SK-MEL-5 (cell line): Measurements from ENCODE around the gene CTNND2. TPM values are rescaled to one million over a fixed set of nuclear protein-coding genes. Genes with fewer than 3 reads are reported as not detected.
"Not testable (repeated sequence)": the region's sequence is repeated elsewhere in the genome, so short reads cannot be mapped to it uniquely, and the experiment has no call there.

Experiments
- DNase-seq: peaks from one replicate; pipeline ENCODE4 v3.0.0-alpha.2; 2016; ENCODE audit warnings: low read depth, low spot score
- in situ Hi-C: cut with HindIII; loops from 2 replicates; pipeline ENCODE4 v1.10.0; 2016; ENCODE audit warnings: low sequenced_read_pairs, high pct_unique_total_duplicates, low pct_unique_long_range_greater_than_20kb
- total RNA-seq: library from RNA; depleted of rRNA; stranded (reverse); fragments of >200 nt; shearing (Covaris generic); gene quantifications from 2 replicates; pipeline ENCODE4 v1.2.3, GENCODE V29; 2014

CTNND2 gene
- total RNA-seq, 1 experiment from 2014 or later: 0.85 TPM

DNA sequence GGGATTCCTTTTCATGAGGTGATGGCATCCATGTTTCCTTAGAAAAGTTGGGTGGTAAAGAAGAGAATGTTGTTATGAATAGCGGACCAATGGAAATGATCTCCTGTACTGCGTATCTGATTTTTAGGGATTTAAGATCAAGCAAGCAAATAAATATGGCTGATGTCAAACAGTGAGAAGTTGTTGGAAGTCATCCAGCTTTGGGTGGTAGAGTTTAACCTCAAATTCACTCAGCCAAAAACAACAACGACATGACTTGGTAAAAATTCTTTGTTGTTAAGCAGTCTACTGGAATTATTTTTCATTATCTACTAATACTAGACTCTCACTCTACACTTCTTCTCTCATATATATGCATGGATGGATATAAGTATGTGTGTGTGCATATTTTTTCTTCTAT, 426.5 kb downstream of the CTNND2 start:
- in situ Hi-C loops: no loop called here
- no peak for DNase-seq

DNA sequence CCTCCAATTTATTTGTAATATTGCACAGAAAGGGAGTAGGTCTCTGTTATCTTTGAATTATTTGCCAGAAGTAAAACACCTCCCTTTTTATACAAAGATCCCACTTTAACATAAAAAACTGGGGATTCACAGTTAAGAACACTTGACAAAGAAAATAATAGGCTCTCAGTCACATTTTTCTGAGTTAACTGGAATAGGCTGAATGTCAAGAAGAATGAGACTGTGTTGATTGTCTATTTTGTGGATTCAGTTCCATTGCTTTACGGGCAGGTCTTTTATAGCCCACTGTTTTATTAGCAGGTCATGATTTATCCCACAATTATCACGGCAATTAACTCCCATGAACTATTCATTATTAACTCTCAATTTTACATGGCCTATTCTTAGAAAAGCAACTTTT, 427.4 kb downstream of the CTNND2 start:
- peak; percentile 13 for DNase-seq
- in situ Hi-C loops: no loop called here

DNA sequence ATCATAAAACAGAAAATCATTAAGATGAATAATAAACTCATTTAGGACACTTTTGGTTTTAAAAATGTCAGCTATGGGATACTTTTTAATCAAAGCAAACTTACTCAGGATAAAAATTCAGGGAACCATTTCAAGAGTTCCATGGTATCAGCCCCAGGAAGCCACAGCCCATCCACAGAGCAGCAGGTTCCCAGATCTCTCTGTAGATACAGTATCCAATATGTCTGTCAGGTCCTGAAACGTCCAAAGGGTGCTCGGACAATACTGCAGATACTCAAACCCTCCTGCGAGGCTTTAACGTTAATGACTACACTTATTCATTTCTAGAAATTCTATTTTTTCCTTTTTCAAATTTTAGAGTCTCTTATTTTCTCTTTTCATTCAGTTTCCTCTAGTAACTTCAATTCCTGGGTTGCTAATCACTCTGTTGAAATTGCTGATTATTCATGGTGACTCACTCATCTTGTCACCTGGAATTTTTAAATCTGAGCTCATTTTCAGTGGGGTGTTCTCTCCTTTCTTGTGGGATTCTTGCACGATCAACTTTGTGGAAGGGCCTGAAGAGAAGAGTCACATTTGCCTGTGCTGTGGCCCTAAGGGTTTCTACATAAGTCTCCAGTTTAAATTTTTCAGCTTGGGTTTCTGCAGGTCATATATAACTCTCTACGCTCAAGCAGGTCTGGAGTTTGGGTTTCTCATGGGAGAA, 435.8 kb downstream of the CTNND2 start:
- no peak for DNase-seq
- in situ Hi-C loops: no loop called here

DNA sequence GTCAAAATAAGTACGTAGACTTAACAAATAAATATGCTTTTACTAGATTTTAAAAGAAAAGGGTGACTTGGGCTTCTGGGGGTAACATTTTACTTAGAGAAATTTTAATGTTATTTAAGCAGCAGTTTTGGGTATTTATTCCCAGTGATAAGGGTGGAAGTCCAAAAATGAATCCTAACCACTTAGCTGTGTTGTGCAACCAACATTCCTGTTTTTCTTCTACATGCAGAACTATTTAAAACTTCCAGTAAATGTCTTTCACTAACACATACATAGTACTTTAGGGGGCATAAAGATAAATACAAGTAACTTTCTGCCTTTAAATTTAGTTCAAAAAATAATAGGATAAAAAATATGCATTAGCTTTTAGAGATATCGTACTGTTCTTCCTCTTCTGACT, 436.7 kb downstream of the CTNND2 start:
- in situ Hi-C loops: no loop called here

DNA sequence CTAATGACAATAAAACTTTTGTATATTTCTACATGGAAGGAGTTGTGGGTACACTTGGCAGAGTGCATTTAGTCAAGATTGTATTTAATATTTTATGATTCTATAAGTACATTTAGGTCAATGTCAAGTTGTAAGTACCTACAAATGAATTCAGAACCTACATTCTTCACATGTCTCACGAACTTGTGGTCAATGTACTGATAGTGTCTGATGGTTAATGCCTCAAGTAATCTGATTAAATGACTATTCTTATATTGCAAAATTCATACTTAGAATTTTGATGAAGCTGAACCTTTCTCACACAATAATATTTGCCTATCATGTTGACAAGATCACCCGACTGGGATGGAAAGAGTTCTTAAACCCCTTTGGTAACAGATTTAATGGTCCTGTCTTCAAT, 444.5 kb downstream of the CTNND2 start:
- in situ Hi-C loops: no loop called here

More for the DNA sequence above, 436.7 kb downstream of the CTNND2 start:
- DNase-seq: no peak

DNA sequence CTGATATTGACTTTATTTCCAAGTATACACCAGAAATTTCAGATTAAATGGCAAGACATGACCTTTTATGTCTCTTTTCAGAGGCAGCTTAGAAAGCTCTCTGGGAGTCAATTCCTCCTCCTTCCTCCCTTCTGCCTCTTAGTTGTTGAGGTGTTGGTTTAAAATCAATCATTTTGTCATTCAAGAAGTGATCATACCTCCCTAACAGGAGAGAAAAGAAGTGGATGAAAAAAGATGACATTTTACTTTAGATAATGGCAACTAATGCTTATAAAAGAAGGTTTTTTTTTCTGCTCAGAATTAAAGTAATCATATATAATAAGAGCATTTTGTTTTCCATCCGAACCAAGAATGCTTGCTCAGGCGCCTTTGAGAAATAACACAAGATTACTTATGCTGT, 448.7 kb downstream of the CTNND2 start:
- in situ Hi-C loops: no loop called here
- no peak for DNase-seq

More for the DNA sequence above, 444.5 kb downstream of the CTNND2 start:
- DNase-seq: no peak

DNA sequence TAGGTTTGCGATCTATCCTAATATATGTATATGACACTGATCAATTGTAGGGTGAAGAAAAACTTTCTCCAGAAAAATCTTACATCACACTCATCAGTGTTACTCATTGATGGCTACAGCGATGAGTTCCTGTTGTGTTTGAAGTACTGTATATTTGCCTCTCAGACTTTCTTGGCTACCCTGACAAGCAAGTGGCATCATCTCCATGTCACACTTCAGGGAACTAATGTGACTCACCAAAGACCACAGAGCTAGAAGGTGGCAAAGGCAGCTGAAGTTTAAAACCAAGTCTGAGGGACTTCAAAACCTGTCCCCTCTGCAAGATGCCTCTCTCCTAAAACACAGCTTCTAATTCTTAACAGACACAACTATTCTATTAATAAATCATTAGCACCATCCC, 451.4 kb downstream of the CTNND2 start:
- no peak for DNase-seq
- in situ Hi-C loops: no loop called here

DNA sequence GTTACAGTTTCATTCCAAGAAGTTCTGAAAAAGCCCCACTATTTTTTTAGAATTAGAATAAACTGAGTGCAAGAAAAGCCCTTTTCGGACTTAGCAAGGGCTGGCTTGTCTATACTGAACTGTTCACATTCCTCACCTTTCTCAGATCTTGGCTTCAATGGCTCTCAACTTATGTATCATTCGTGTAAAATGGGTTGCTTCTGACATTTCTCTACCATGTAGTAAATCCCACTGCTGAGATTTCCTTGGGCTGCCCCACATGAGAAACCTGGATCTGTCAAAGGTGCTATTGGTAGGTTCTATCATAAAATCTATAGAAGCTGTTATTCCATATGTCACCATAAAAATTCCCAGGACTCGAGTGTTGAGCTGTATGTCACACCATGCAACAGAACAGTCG, 454.3 kb downstream of the CTNND2 start:
- in situ Hi-C loops: no loop called here

DNA sequence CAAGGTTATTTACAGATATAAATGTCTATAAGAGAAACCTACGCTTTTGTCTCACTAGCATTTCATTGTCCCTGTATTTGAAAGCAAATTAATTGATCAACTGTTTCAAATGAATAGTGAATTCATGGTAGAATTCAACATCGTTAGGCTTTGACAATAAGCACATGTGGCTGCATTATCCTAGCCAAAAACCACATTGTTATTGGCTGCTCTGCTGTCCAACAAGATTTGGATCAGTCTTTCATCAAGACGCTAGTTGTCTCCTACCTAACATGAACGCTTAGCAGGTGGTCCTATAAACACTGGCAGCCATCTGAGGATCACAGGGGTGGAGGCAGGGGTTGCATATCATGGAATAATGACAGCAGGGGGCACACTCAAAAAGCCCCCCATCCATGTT, 455.0 kb downstream of the CTNND2 start:
- in situ Hi-C loops: no loop called here
- no peak for DNase-seq

More for the DNA sequence above, 454.3 kb downstream of the CTNND2 start:
- DNase-seq: no peak

DNA sequence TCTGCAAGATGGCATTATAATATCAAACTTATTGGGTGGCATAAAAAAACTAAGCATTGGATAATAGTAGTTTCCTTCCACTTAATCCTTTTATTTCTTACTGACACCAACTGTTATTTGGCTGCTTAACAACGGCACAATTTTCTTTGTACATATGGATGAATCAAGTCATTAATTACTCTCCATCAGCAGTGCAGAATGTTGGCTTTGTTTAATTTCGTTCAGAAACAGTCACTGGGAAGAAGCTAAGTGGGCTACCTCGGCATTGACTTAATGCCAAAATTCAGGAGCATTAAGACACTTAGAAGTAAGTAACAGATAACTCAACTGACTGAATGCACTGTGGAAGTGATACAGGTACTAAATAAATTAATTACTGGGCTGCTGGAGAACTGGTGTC, 460.4 kb downstream of the CTNND2 start:
- no peak for DNase-seq
- in situ Hi-C loops: no loop called here

DNA sequence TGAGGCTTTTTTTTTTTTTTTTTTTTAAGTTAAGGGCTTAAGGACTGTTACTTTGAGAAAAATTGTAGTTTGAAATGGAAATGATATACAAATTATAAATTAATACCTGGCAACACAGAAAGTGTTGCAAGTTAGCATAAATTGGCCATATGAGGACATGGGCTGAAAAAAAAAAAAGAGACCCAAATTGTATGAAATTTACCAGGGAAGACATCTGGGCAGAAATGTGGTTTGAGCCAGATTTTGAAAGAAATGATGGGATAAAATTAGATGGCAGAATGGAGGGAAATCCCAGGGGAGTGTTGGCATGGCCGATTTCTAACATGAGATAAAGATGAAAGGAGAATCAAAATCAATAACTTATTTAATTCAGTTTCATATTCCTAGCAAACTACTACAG, 472.1 kb downstream of the CTNND2 start:
- no peak for DNase-seq
- in situ Hi-C loops: no loop called here

DNA sequence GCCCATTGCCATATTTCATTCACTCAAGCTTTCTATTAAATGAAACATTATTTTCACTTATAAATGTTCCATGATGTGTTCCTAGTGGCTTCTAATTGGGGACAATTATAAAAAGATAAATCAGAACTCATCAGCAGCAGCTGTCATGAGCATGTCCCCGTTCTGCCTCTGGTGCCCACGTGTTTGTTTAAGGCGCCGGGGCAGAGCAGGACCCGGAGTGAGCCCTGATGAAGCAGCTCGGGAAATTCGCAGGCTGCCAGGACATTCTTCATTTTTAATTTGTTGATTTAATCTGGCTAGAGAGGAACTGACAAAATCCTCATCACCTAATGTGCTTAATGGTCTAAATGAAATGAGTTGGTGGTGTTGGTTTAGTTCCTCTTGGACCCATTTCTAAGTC, 475.0 kb downstream of the CTNND2 start:
- DNase-seq: no peak
- in situ Hi-C loops: no loop called here

DNA sequence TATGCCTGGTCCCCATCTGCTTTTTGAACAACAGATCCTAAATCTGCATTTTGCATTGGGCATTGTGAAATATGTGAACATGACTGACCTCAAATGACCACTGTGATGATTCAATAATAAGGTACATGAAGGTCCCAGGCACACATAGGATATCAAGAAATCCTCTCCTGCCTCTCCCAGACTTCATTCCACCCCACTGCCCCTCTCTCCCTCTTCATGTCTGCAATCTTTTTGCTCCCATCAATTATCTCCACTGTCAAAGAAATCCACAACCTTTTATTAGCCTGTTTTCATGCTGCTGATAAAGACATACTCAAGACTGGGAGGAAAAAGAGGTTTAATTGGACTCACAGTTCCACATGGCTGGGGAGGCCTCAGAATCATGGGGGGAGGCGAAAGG, 476.7 kb downstream of the CTNND2 start:
- DNase-seq: no peak
- in situ Hi-C loops: no loop called here

DNA sequence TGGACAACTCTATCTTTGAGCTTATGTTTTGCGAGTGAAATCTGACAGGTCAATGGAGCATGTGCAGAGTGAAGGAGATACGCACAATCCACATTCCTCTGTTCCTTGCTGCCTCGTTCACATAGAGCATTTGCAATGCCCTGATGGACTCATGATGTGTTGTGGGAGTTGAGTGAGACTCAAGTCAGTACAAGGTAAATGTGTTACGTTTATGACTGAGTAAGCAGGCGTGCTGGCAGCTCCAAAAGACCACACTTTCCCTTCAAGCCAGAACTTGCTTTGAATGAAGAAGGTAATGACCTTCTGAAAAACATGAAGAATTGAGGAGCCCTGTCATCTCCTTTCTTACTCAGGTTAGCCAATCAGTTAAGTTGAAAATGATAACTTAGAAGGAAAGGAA, 477.8 kb downstream of the CTNND2 start:
- in situ Hi-C loops: no loop called here

DNA sequence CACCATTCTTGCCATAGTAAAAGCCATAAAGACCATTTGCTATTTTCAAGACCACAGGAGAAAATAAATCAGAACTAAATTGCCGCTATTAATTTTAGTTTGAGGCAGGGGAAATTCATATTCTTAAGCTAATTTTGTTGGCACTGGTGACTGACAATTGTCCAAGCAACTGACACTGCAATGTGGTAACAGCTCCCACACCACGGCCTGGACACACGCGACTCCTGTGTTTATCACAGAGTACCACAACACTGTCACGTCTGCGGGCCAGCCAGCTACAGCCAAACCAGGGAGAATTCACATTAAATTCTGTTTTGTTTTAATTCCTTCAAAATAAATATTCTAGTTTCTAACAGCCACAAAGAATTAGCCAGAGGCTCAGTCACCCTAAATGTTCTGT, 481.9 kb downstream of the CTNND2 start:
- in situ Hi-C loops: no loop called here
- DNase-seq: no peak

More for the DNA sequence above, 477.8 kb downstream of the CTNND2 start:
- DNase-seq: no peak

DNA sequence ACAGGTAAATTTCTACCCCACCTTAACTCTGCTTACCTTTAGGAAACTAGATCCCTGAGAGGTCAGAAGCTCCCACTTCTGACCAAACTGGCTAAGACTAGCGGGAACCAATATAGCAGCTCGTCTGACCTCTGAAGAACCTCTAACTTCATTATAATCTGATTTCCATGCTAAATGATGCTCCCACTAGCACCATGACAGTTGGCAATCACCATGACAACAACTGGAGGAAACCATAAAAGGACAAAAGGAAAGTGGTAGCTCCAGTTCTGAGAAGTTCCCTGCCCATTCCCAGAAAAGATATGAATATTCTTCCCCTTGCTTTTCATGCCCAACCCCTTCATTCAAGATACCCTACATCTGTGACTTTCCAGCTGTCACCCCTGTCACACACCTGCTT, 483.3 kb downstream of the CTNND2 start:
- in situ Hi-C loops: no loop called here
- no peak for DNase-seq

DNA sequence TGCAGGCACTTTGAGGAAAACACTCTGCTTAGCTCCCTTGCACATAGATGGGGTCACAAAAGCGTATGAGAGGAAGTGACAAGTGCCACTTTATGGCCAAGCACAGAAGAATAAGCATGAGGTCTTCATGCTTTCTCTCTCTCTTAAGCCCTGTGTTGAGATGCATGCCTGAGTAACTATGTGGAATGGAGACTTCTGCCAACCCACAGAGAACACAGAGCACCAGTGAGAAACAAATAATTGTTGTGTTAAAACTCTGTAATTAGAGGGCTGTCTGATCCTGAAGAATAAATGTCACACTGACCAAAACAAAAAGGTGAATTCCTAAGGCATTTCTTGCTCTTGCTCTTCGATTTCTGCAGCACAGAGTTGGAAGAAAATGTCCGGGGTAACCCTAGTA, 488.5 kb downstream of the CTNND2 start:
- in situ Hi-C loops: no loop called here
- DNase-seq: no peak

DNA sequence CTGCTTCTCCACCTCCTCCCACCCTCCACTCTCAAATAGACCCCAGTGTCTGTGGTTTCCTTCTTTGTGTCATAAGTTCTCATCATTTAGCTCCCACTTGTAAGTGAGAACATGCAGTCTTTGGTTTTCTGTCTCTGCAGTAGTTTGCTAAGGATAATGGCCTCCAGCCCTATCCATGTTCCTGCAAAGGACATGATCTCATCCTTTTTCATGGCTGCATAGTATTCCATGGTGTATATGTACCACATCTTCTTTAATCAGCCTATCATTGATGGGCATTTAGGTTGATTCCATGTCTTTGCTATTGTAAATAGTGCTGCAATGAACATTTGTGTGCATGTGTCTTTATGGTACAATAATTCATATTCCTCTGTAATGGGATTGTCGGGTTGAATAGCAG, 489.5 kb downstream of the CTNND2 start:
- in situ Hi-C loops, DNase-seq: not testable (repeated sequence)

DNA sequence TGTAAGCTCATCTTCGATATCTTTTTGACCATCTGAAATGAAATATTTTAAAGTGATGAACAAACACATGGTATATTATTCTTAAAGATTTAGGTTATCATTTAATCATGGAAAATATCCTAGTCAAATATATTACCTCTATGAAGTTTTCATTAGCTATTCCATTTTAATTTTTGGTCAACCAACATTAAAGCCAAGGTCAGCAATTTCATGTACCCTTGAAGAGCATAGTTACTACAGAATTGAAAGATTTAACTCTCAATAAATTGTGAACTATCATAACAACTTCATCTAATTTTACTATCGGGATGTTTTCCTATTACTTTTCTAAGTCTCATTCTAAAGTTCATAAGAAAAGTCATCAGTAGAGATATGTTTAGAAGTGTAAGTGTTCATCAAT, 492.6 kb downstream of the CTNND2 start:
- in situ Hi-C loops: no loop called here
- no peak for DNase-seq
